ENCODE measurements around the gene CEP72.

The CEP72 gene

GRCh38 chr5:585556-585955 lies 26.6 kb upstream of the CEP72 start:
- TF ChIP-seq CTCF (IDR thresholded peaks at IDR 0.05; ENCODE audit: insufficient read depth, missing control alignments), result no peak
- FAIRE-seq (no peak), DNase-seq (ENCODE audit: insufficient read length, low spot score) (no peak)

GRCh38 chr5:585962-586628 lies 26.0 kb upstream of the CEP72 start:
- no peak for TF ChIP-seq CTCF (IDR thresholded peaks at IDR 0.05; ENCODE audit: insufficient read depth, missing control alignments)
- FAIRE-seq (no peak), DNase-seq (ENCODE audit: insufficient read length, low spot score) (no peak)

- no peak for FAIRE-seq
- TF ChIP-seq CTCF (IDR thresholded peaks at IDR 0.05; ENCODE audit: insufficient read depth, missing control alignments), result no peak
- no peak for DNase-seq (ENCODE audit: insufficient read length, low spot score)
Observed at GRCh38 chr5:586751-587285, 25.3 kb upstream of the CEP72 start.

- FAIRE-seq, result no peak
- no peak for TF ChIP-seq CTCF (IDR thresholded peaks at IDR 0.05; ENCODE audit: insufficient read depth, missing control alignments)
- no peak for DNase-seq (ENCODE audit: insufficient read length, low spot score)
Observed at GRCh38 chr5:587403-587802, 24.7 kb upstream of the CEP72 start.

- no peak for DNase-seq (ENCODE audit: insufficient read length, low spot score)
- no peak for TF ChIP-seq CTCF (IDR thresholded peaks at IDR 0.05; ENCODE audit: insufficient read depth, missing control alignments)
- no peak for FAIRE-seq
Observed at GRCh38 chr5:588406-588995, 23.6 kb upstream of the CEP72 start.

- no peak for TF ChIP-seq CTCF (IDR thresholded peaks at IDR 0.05; ENCODE audit: insufficient read depth, missing control alignments)
- DNase-seq (ENCODE audit: insufficient read length, low spot score) (no peak), FAIRE-seq (no peak)
Observed at GRCh38 chr5:589173-589572, 23.0 kb upstream of the CEP72 start.

- FAIRE-seq (no peak), DNase-seq (ENCODE audit: insufficient read length, low spot score) (no peak)
- no peak for TF ChIP-seq CTCF (IDR thresholded peaks at IDR 0.05; ENCODE audit: insufficient read depth, missing control alignments)
Observed at GRCh38 chr5:589588-589987, 22.6 kb upstream of the CEP72 start.

All from D721Med (cell line).